ENCODE measurements around the gene TNS3. TPM values are rescaled to one million over a fixed set of nuclear protein-coding genes. Genes with fewer than 3 reads are reported as not detected.

The TNS3 gene
- total and polyA plus RNA-seq, 9 of the 15 experiments (the other 6 are each of a cell fraction or from before 2014, with no cell fraction given), result 0.20 TPM; not detected in 8

DNA sequence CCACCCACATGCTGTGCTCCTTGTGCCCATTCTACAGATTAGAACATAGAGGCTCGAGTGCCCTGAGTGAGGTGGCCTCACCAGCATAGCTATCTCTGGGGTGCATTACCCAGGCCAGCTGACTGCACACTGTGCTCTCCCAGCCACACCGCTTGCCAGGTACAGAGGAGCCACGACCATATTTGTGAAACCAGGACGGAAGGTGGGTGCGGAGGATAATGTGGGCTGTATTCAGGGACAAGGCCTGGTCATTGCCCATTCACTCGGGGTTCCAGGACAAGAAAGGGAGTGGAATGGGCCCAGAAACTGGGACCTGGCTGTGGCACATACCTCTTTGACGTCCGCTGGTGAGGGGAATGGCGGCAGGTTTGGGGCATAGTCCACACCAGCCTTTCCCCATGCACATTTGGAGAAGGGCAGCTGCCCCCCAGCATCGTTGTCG, 236.0 kb downstream of the TNS3 start:
- H3K36me3 ChIP-seq (ENCODE audit: control insufficient read depth, insufficient read depth, low read length), result no peaks in the 10 kb centered on the region
- no peak overlapping the region for H2AFZ ChIP-seq (ENCODE audit: low read depth, low read length)
- H3K4me1 ChIP-seq (replicated peaks in 1 of 2; ENCODE audit: control insufficient read depth in 2 of 2, insufficient read depth in 2 of 2, low read length in 2 of 2), result no peaks in the 10 kb centered on the region; a peak in 1 of 5 replicates
- peaks cover 29 to 60% of the 10 kb centered on the region in 2 experiments for H3K27me3 ChIP-seq (ENCODE audit: control insufficient read depth in 2 of 2, insufficient read depth in 2 of 2, low read length in 2 of 2)
- ATAC-seq (no peak), DNase-seq (ENCODE audit: extremely low read depth in 1 of 4, low spot score in 3 of 4) (no peak), FAIRE-seq (no peak)
- BruUV-seq (replicated peaks), result no TSS peak
- no peak for TF ChIP-seq SREBF1 (IDR thresholded peaks at IDR 0.05; ENCODE audit: borderline replicate concordance, low read depth, low read length)
- TF ChIP-seq RBM25 (IDR thresholded peaks at IDR 0.05; ENCODE audit: low read depth, low read length, severe bottlenecking), result peak; percentile 43
- 0 out of 2 replicates have a peak, but pooled peaks have one; percentile 12 for TF ChIP-seq BCOR (IDR thresholded peaks at IDR 0.05)
- in situ Hi-C loops (cut with MboI), result no loop called here
- intact Hi-C loops (cut with micrococcal nuclease), result no loop called here
- H3K9me3 ChIP-seq (replicated peaks; ENCODE audit: control insufficient read depth, insufficient read depth, low read depth, low read length), result no peaks in the 10 kb centered on the region
- no peak overlapping the region for H3K9ac ChIP-seq (ENCODE audit: insufficient read depth in 1 of 2, low read depth in 2 of 2, low read length in 2 of 2)
- no peaks in the 10 kb centered on the region for H3K9me1 ChIP-seq (ENCODE audit: control insufficient read depth, insufficient read depth, low read length)
- no peaks in the 10 kb centered on the region for H3K79me2 ChIP-seq (ENCODE audit: control insufficient read depth, insufficient read depth, low read length)
- POLR2A ChIA-PET, result no interaction called here
- 1% methylated on average over 9 of the region's 11 CpGs for WGBS (ENCODE audit: insufficient coverage, low coverage, missing lambda C conversion rate)
- H3K27ac ChIP-seq (ENCODE audit: extremely low read depth, low read depth, low read length), result no peak overlapping the region
- no peaks in the 10 kb centered on the region; the same call in 1 of the 2 replicates for H4K20me1 ChIP-seq (replicated peaks; ENCODE audit: control insufficient read depth, insufficient read depth, low read length)
- CTCF ChIA-PET (ENCODE audit: low intra/inter-chr PET ratio), result no interaction called here
- H3K4me3 ChIP-seq, result no peak overlapping the region
- no peak overlapping the region for H3K4me2 ChIP-seq (ENCODE audit: insufficient read depth, low read length)

DNA sequence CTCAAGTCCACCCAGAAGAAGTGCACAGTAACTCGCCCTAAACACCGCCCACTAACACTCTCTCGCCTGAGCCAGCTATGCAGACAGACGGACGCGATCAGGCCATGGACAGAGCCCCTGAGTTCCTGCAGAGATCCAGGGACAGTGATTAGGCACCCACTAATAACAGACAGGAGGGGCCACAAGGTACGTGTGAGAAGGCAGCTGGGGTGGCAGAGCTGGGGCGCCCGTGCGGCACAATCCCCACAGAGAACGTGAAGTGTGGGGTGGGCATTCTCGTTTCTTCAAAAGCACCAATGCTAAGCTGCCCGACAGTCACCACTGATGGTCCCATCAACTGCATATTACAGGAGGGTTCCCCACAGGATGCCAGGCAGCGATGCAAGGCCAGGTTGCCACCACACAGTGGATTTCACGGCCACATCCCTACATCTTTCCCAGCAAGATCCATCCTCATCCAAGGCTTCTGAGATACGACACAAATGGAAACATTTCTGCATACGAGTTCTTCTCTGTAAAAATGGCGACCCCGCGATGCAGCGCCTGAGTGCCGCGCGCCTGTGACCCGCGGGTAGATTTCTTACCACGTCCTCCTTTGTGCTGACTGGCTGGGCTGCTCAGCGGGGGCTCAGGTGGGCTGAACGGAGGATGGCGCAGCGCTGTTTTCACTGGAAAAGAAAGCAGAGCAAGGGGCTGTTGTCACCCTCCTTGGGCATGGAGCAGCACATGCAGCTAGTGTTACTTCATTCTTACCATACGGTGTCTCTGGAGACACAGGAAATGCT, 237.5 kb downstream of the TNS3 start:
- Histone ChIP-seq H3K9ac (ENCODE audit: insufficient read depth in 1 of 2, low read depth in 2 of 2, low read length in 2 of 2) (no peak overlapping the region), H3K4me1 (replicated peaks in 1 of 2; ENCODE audit: control insufficient read depth in 2 of 2, insufficient read depth in 2 of 2, low read length in 2 of 2) (no peaks in the 10 kb centered on the region; a peak in 1 of 5 replicates), H3K4me2 (ENCODE audit: insufficient read depth, low read length) (no peak overlapping the region), H3K27ac (ENCODE audit: extremely low read depth, low read depth, low read length) (no peak overlapping the region), H3K9me3 (replicated peaks; ENCODE audit: control insufficient read depth, insufficient read depth, low read depth, low read length) (no peaks in the 10 kb centered on the region), H3K79me2 (ENCODE audit: control insufficient read depth, insufficient read depth, low read length) (no peaks in the 10 kb centered on the region), H3K9me1 (ENCODE audit: control insufficient read depth, insufficient read depth, low read length) (no peaks in the 10 kb centered on the region), H3K36me3 (ENCODE audit: control insufficient read depth, insufficient read depth, low read length) (no peaks in the 10 kb centered on the region), H4K20me1 (replicated peaks; ENCODE audit: control insufficient read depth, insufficient read depth, low read length) (no peaks in the 10 kb centered on the region; the same call in 1 of the 2 replicates), H2AFZ (ENCODE audit: low read depth, low read length) (no peak overlapping the region), H3K4me3 (no peak overlapping the region), H3K27me3 (ENCODE audit: control insufficient read depth in 2 of 2, insufficient read depth in 2 of 2, low read length in 2 of 2) (peaks cover 29 to 55% of the 10 kb centered on the region in 2 experiments)
- ChIA-PET CTCF (ENCODE audit: low intra/inter-chr PET ratio) (no interaction called here), POLR2A (interaction anchor here (1.1 kb wide), 1 partner anchor 78 kb away, joined by 3 read pairs; no protein-coding TSS in a partner anchor)
- no TSS peak for BruUV-seq (replicated peaks)
- TF ChIP-seq, protein P1, sequence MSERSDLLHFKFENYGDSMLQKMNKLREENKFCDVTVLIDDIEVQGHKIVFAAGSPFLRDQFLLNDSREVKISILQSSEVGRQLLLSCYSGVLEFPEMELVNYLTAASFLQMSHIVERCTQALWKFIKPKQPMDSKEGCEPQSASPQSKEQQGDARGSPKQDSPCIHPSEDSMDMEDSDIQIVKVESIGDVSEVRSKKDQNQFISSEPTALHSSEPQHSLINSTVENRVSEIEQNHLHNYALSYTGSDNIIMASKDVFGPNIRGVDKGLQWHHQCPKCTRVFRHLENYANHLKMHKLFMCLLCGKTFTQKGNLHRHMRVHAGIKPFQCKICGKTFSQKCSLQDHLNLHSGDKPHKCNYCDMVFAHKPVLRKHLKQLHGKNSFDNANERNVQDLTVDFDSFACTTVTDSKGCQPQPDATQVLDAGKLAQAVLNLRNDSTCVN (CRISPR knock-in tag; IDR thresholded peaks at IDR 0.05), result no peak
- DNase-seq (ENCODE audit: extremely low read depth in 1 of 4, low spot score in 3 of 4) (no peak), ATAC-seq (no peak), FAIRE-seq (no peak)
- 3% methylated on average over 23 of the region's 32 CpGs for WGBS (ENCODE audit: insufficient coverage, low coverage, missing lambda C conversion rate)
- intact Hi-C loops (cut with micrococcal nuclease), result no loop called here
- in situ Hi-C loops (cut with MboI), result no loop called here
